ENCODE measurements around the gene DNAJB6.

Gene DNAJB6

GRCh38 chr7:157389951-157390730 lies 53.3 kb downstream of the DNAJB6 start:
- TF ChIP-seq ZBTB7A (IDR thresholded peaks at IDR 0.05; ENCODE audit: low read depth) (no peak), USF1 (IDR thresholded peaks at IDR 0.05) (no peak), TEAD4 (IDR thresholded peaks at IDR 0.05) (no peak), TCF12 (IDR thresholded peaks at IDR 0.05; ENCODE audit: low read depth) (no peak), FOXM1 (IDR thresholded peaks at IDR 0.05; ENCODE audit: borderline replicate concordance, low read depth) (no peak), EGR1 (IDR thresholded peaks at IDR 0.05) (no peak), TAF1 (IDR thresholded peaks at IDR 0.05; ENCODE audit: low read depth) (no peak), EP300 (IDR thresholded peaks at IDR 0.05; ENCODE audit: borderline replicate concordance) (no peak), CEBPB (IDR thresholded peaks at IDR 0.05) (no peak), NFIC (IDR thresholded peaks at IDR 0.05) (no peak), CREB1 (IDR thresholded peaks at IDR 0.05; ENCODE audit: low read depth) (no peak), YY1 (IDR thresholded peaks at IDR 0.05; ENCODE audit: low read depth) (no peak), RAD21 (IDR thresholded peaks at IDR 0.05; ENCODE audit: low read depth) (no peak)
- TF ChIP-seq, protein P1, sequence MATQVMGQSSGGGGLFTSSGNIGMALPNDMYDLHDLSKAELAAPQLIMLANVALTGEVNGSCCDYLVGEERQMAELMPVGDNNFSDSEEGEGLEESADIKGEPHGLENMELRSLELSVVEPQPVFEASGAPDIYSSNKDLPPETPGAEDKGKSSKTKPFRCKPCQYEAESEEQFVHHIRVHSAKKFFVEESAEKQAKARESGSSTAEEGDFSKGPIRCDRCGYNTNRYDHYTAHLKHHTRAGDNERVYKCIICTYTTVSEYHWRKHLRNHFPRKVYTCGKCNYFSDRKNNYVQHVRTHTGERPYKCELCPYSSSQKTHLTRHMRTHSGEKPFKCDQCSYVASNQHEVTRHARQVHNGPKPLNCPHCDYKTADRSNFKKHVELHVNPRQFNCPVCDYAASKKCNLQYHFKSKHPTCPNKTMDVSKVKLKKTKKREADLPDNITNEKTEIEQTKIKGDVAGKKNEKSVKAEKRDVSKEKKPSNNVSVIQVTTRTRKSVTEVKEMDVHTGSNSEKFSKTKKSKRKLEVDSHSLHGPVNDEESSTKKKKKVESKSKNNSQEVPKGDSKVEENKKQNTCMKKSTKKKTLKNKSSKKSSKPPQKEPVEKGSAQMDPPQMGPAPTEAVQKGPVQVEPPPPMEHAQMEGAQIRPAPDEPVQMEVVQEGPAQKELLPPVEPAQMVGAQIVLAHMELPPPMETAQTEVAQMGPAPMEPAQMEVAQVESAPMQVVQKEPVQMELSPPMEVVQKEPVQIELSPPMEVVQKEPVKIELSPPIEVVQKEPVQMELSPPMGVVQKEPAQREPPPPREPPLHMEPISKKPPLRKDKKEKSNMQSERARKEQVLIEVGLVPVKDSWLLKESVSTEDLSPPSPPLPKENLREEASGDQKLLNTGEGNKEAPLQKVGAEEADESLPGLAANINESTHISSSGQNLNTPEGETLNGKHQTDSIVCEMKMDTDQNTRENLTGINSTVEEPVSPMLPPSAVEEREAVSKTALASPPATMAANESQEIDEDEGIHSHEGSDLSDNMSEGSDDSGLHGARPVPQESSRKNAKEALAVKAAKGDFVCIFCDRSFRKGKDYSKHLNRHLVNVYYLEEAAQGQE (IDR thresholded peaks at IDR 0.05; ENCODE audit: low read depth): no peak
- TF ChIP-seq, protein P2, sequence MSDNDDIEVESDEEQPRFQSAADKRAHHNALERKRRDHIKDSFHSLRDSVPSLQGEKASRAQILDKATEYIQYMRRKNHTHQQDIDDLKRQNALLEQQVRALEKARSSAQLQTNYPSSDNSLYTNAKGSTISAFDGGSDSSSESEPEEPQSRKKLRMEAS (IDR thresholded peaks at IDR 0.05): no peak

GRCh38 chr7:157391036-157391710 lies 54.4 kb downstream of the DNAJB6 start:
- TF ChIP-seq RAD21 (IDR thresholded peaks at IDR 0.05; ENCODE audit: low read depth): no peak
- TF ChIP-seq EP300 (IDR thresholded peaks at IDR 0.05; ENCODE audit: borderline replicate concordance): no peak
- no peak for TF ChIP-seq FOXM1 (IDR thresholded peaks at IDR 0.05; ENCODE audit: borderline replicate concordance, low read depth)
- no peak for TF ChIP-seq CEBPB (IDR thresholded peaks at IDR 0.05)
- no peak for TF ChIP-seq TAF1 (IDR thresholded peaks at IDR 0.05; ENCODE audit: low read depth)
- TF ChIP-seq YY1 (IDR thresholded peaks at IDR 0.05; ENCODE audit: low read depth): no peak
- TF ChIP-seq NFIC (IDR thresholded peaks at IDR 0.05): 0 out of 2 replicates have a peak, but pooled peaks have one; percentile 23

GRCh38 chr7:157392256-157393037 lies 55.6 kb downstream of the DNAJB6 start:
- no peak for TF ChIP-seq EGR1 (IDR thresholded peaks at IDR 0.05)
- no peak for TF ChIP-seq NFIC (IDR thresholded peaks at IDR 0.05)
- TF ChIP-seq USF1 (IDR thresholded peaks at IDR 0.05): no peak
- TF ChIP-seq, protein P2 (IDR thresholded peaks at IDR 0.05): no peak
- TF ChIP-seq YY1 (IDR thresholded peaks at IDR 0.05; ENCODE audit: low read depth): no peak
- TF ChIP-seq TAF1 (IDR thresholded peaks at IDR 0.05; ENCODE audit: low read depth): no peak
- TF ChIP-seq TEAD4 (IDR thresholded peaks at IDR 0.05): no peak

GRCh38 chr7:157394246-157395191 lies 57.7 kb downstream of the DNAJB6 start:
- no peak for TF ChIP-seq USF1 (IDR thresholded peaks at IDR 0.05)
- no peak for TF ChIP-seq TCF12 (IDR thresholded peaks at IDR 0.05; ENCODE audit: low read depth)

- no peak for TF ChIP-seq YY1 (IDR thresholded peaks at IDR 0.05; ENCODE audit: low read depth)
- TF ChIP-seq, protein P2 (IDR thresholded peaks at IDR 0.05): no peak
- TF ChIP-seq CEBPB (IDR thresholded peaks at IDR 0.05): no peak
- TF ChIP-seq, protein P1 (IDR thresholded peaks at IDR 0.05; ENCODE audit: low read depth): no peak
- no peak for TF ChIP-seq USF1 (IDR thresholded peaks at IDR 0.05)
- no peak for TF ChIP-seq ZBTB7A (IDR thresholded peaks at IDR 0.05; ENCODE audit: low read depth)
- no peak for TF ChIP-seq NFIC (IDR thresholded peaks at IDR 0.05)
- TF ChIP-seq FOXM1 (IDR thresholded peaks at IDR 0.05; ENCODE audit: borderline replicate concordance, low read depth): no peak
- no peak for TF ChIP-seq EGR1 (IDR thresholded peaks at IDR 0.05)
- no peak for TF ChIP-seq CREB1 (IDR thresholded peaks at IDR 0.05; ENCODE audit: low read depth)
- TF ChIP-seq EP300 (IDR thresholded peaks at IDR 0.05; ENCODE audit: borderline replicate concordance): no peak
- TF ChIP-seq TCF12 (IDR thresholded peaks at IDR 0.05; ENCODE audit: low read depth): no peak
- no peak for TF ChIP-seq RAD21 (IDR thresholded peaks at IDR 0.05; ENCODE audit: low read depth)
- TF ChIP-seq TAF1 (IDR thresholded peaks at IDR 0.05; ENCODE audit: low read depth): no peak
- no peak for TF ChIP-seq TEAD4 (IDR thresholded peaks at IDR 0.05)
These were observed 58.4 kb downstream of the DNAJB6 start for GRCh38 chr7:157395206-157395605.
